Right lobe of liver (tissue), 6 donors: ENCODE data around the gene SMIM41. TPM values are rescaled to one million over a fixed set of nuclear protein-coding genes. Genes with fewer than 3 reads are reported as not detected.

ENCODE experiments used
- ATAC-seq, 4 donors: fragments of 200-7000 bp; cut with Tn5 transposase; one replicate each; pipeline ENCODE4 v1.9.1; 2020; ENCODE audit warnings: mild to moderate bottlenecking in 4 of 4, moderate library complexity in 4 of 4
- DNase-seq, 3 donors: peaks; one replicate each; pipeline ENCODE4 v3.0.0-alpha.2; 2020
- H3K27ac ChIP-seq, 3 donors: fragments of 200-600 bp; one replicate each; pipeline ENCODE4 v1.8.0; 2022
- H3K27me3 ChIP-seq, 2 donors: fragments of 200-600 bp; one replicate each; pipeline ENCODE4 v1.8.0; 2022
- H3K36me3 ChIP-seq, 4 donors: fragments of 200-600 bp; sonication (generic) in 1 of 4; one replicate each; pipeline versions ENCODE4 v1.5.1 to v1.8.0; 2017 to 2022; ENCODE audit warnings: control low read depth in 1 of 4
- H3K4me1 ChIP-seq, 4 donors: fragments of 200-600 bp; sonication (generic) in 1 of 4; one replicate each; pipeline versions ENCODE4 v1.5.1 to v1.8.0; 2017 to 2022; ENCODE audit warnings: control low read depth in 1 of 4
- H3K4me3 ChIP-seq, 3 donors: fragments of 200-600 bp; one replicate each; pipeline ENCODE4 v1.8.0; 2022
- H3K9me3 ChIP-seq, 4 donors: fragments of 200-600 bp; sonication (generic) in 1 of 4; one replicate each; pipeline versions ENCODE4 v1.5.1 to v1.8.0; 2017 to 2022; ENCODE audit warnings: control low read depth in 1 of 4
- POLR2A ChIP-seq: fragments of 450-650 bp; IDR thresholded peaks from one replicate; pipeline ENCODE4 v1.6.1; 2017; ENCODE audit warnings: antibody characterized with exemption, mild to moderate bottlenecking
- WGBS: methylation state at CpG from one replicate; pipeline ENCODE4 v1.1.6; 2018; ENCODE audit warnings: low coverage, low lambda C conversion rate; ENCODE audit not compliant: insufficient coverage; ENCODE audit errors: missing lambda C conversion rate; 5-methylcytosine and 5-hydroxymethylcytosine counted together
- intact Hi-C, 2 donors: fragments of 100-400 bp; cut with DNase I; formaldehyde crosslinking; loops; one replicate each; pipeline versions ENCODE4 v1.11.2 to v1.14.1; 2022
- total RNA-seq, 6 experiments: library from RNA; depleted of rRNA in 2 of 6; stranded (reverse); fragments of >200 nt in 2 of 6; fragmentation: NEBNext Ultra II Directional in 3 of 6; extraction: Animal tissue kit (Norgen Biotek cat#: 25700) in 3 of 6; gene quantifications; one replicate each; pipeline versions ENCODE4 v1.1.0 to v1.2.4, GENCODE V29; 2016 to 2023
- TF ChIP-seq, protein P1 (sequence below), 4 donors: fragments of 200-600 bp in 3 of 4; fragments of 450-650 bp in 1 of 4; IDR thresholded peaks; one replicate each; pipeline versions ENCODE4 v1.5.1 to v1.8.0; 2016 to 2022; ENCODE audit warnings: antibody characterized with exemption in 4 of 4, mild to moderate bottlenecking in 2 of 4
- donor health status: DM: no; HTN: yes; CAD: no.
- donor health status: DM: no; HTN: no; CAD: no.
- donor health status: DM: no; HTN: no; CAD: no.
- donor health status: DM: no; HTN: yes; CAD: no.
- donor health status: DM: no; HTN: yes; CAD: no.

Gene SMIM41
- total RNA-seq, 6 experiments from 2014 or later = not detected

DNA sequence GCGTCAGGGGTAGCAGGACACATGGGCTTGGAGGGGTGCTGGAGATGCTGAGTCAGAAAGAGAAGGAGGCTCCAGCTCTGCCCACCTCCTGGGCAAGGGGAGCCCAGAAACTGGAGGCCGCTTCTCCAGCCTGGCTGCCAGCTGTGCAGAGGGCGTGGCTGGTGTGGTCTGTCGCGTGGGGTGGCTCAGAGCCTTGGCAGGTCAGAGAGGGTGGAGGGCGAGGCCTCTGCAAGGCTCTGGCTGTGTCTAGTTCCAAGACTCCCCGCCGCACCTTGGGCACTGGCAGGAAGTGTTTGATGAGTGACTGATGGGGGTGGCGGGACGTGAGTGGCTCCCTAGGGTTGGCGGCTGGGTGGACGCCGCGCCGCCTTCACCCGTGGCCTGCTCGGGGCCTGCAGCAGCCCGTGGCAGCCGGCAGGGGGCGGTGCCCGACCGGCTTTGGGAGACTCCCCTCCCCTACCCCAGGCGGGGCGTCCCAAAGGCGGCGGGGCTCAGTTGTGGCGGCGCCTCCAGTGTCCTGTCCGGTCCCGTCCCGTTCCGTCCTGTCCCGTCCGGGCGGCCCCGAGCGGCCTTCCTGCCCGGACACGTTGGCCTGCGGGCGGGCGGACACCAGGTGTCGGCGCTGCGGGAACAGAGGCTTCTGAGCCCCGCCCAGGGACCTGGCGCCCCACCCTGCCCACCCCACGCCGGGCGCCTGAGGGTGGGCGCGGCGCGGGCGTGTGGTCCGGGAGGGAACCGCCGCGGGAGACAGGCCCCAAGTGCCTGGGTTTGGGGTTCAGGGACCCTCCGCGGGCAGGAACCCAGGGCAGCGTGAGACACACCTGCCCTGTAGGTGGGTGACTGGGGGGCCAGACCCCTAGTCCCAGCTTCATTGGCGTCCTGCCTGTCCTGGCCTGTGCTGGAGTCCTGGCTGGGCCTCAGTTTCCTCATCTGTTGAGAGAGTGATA is 72.6 kb downstream of the SMIM41 start:
- ATAC-seq (peak; percentile 72 to 78 (median 73)), DNase-seq (peak; percentile 70 to 74 (median 71))
- TF ChIP-seq, protein P1, sequence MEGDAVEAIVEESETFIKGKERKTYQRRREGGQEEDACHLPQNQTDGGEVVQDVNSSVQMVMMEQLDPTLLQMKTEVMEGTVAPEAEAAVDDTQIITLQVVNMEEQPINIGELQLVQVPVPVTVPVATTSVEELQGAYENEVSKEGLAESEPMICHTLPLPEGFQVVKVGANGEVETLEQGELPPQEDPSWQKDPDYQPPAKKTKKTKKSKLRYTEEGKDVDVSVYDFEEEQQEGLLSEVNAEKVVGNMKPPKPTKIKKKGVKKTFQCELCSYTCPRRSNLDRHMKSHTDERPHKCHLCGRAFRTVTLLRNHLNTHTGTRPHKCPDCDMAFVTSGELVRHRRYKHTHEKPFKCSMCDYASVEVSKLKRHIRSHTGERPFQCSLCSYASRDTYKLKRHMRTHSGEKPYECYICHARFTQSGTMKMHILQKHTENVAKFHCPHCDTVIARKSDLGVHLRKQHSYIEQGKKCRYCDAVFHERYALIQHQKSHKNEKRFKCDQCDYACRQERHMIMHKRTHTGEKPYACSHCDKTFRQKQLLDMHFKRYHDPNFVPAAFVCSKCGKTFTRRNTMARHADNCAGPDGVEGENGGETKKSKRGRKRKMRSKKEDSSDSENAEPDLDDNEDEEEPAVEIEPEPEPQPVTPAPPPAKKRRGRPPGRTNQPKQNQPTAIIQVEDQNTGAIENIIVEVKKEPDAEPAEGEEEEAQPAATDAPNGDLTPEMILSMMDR (IDR thresholded peaks at IDR 0.05) = peak; percentile 77 to 95 (median 87)
- TF ChIP-seq POLR2A = no peak
- H3K27me3 ChIP-seq = no peaks in the 10 kb centered on the region
- no peaks in the 10 kb centered on the region for H3K9me3 ChIP-seq
- no peaks in the 10 kb centered on the region for H3K4me1 ChIP-seq
- no peaks in the 10 kb centered on the region for H3K36me3 ChIP-seq
- intact Hi-C loops = loop anchor here (5.0 to 10.0 kb wide), 3 partner anchors 173 to 725 kb away; partner anchors contain the start of gene KRT83 (in 2 of the 2)
- WGBS = 71% methylated on average over 1 of the region's 63 CpGs
- peak overlapping the region in 1 of 3 donors; percentile 41 for H3K4me3 ChIP-seq
- H3K27ac ChIP-seq = no peak overlapping the region

DNA sequence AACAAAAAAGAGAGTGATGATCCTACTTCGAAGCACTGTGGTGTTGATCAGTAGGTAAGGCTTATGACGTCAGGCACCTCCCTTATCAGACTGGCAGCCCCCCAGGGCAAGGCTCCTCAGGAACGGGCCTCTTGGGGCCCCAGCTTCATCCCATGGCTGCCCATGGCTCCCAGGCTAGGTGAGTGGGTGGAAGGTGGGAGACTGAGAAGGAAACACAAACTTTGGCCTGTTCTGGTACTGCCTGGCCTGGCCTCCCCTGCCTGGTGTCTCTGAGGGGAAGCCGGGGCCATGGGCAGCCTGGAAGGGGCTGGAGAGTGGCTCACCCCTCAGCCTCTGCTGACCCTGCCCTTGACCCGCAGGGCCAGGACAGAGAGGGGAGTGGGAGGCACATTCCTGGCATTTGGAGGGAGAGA is 73.4 kb downstream of the SMIM41 start:
- no peaks in the 10 kb centered on the region for H3K36me3 ChIP-seq
- TF ChIP-seq POLR2A = no peak
- TF ChIP-seq, protein P1 (IDR thresholded peaks at IDR 0.05) = no peak
- ATAC-seq (no peak), DNase-seq (no peak)
- intact Hi-C loops = loop anchor here (5.0 to 10.0 kb wide), 3 partner anchors 172 to 724 kb away; partner anchors contain the start of gene KRT83 (in 2 of the 2)
- no peaks in the 10 kb centered on the region for H3K9me3 ChIP-seq
- H3K27ac ChIP-seq = no peak overlapping the region
- H3K4me3 ChIP-seq = no peak overlapping the region
- H3K27me3 ChIP-seq = no peaks in the 10 kb centered on the region
- no peaks in the 10 kb centered on the region for H3K4me1 ChIP-seq
- WGBS = 70% methylated on average over 2 of the region's 5 CpGs

DNA sequence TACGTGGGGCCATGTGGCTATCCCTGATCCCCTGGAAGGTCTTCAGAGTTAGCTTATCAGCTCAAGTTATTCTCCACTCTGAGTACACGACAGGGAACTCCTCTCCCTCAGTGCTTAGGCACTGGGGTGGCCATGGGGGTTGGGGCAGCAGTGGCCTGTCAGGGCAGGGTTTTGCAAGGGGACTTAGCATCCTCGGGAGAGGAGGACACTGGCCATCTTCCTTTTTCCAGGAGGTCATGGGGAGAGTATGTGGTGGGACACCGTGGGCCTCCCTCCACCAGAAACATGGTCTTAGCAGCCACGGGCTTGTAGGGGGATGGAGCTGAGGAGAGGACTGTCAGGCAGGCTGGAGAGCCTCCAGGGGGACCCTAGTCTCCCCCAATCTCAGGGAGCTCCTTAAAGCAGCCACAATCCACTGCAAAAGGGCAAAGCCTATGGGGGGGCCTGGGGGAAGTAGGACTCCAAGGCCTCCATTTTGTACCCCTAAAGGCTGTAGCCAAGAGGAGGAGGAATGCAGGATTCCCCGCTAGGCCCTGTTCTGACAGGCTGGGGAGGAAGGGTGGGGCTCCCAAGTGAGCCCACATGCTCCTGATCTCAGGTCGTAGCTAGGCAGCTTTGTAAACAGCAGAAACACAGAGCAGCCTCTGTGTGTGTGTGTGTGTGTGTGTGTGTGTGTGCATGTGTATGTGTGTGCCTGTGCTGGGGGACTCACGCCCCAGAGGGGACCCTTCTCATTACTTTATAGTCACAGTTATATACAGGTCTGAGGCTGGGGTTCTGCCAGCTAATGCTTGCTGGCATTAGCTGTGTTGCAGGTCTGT is 75.8 kb downstream of the SMIM41 start:
- Histone ChIP-seq H3K36me3 (no peaks in the 10 kb centered on the region), H3K9me3 (no peaks in the 10 kb centered on the region), H3K4me3 (no peak overlapping the region), H3K27me3 (no peaks in the 10 kb centered on the region), H3K4me1 (no peaks in the 10 kb centered on the region), H3K27ac (no peak overlapping the region)
- intact Hi-C loops = loop anchor here (10.0 kb wide), 2 partner anchors 170 to 720 kb away; partner anchors contain the start of gene KRT83 (in 2 of the 2)
- no peak for DNase-seq
- TF ChIP-seq POLR2A = no peak
- TF ChIP-seq, protein P1 (IDR thresholded peaks at IDR 0.05) = no peak
- WGBS = no CpG with 5 or more reads among the region's 8 CpGs
- ATAC-seq = no peak

DNA sequence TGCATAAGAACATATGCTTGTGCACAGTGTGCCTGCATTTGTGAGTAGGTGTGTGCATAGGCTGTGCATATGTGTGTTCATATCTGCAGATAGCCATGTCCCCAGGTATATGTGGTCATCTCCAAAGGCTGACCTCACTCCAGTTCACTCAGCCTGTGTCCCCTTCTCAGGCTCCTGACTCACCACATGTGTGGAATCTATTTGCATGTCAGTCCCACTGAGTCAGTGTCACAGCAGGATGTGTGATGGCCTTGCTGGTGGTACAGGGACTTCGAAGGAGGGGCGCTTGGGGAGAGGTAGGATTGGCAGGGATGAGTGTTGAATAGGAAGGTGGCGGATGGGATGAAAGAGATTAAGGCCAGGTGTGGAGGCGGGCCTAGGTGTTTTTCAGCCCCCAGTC is 76.8 kb downstream of the SMIM41 start:
- DNase-seq (no peak), ATAC-seq (no peak)
- WGBS = 55% methylated on average over 4 of the region's 4 CpGs
- Histone ChIP-seq H3K4me1 (no peaks in the 10 kb centered on the region), H3K27me3 (no peaks in the 10 kb centered on the region), H3K27ac (no peak overlapping the region), H3K4me3 (no peak overlapping the region), H3K9me3 (no peaks in the 10 kb centered on the region), H3K36me3 (no peaks in the 10 kb centered on the region)
- intact Hi-C loops = loop anchor here (10.0 kb wide), 2 partner anchors 168 to 718 kb away; partner anchors contain the start of gene KRT83 (in 2 of the 2)
- no peak for TF ChIP-seq POLR2A
- TF ChIP-seq, protein P1 (IDR thresholded peaks at IDR 0.05) = no peak
